HG03108 (cell line): ENCODE data around the gene USP47.

ENCODE experiments used
- ATAC-seq: cut with Tn5 transposase; IDR thresholded peaks from one replicate; pipeline ENCODE4 v1.9.1; 2021; ENCODE audit warnings: moderate library complexity; ENCODE audit not compliant: unreplicated experiment

Gene USP47

GRCh38 chr11:11865449-11865848 is 23.7 kb downstream of the USP47 start:
- no peak for ATAC-seq

- no peak for ATAC-seq
These were observed 24.4 kb downstream of the USP47 start for GRCh38 chr11:11866203-11866602.

GRCh38 chr11:11867720-11868119 is 25.9 kb downstream of the USP47 start:
- no peak for ATAC-seq

GRCh38 chr11:11871991-11872401 is 30.2 kb downstream of the USP47 start:
- ATAC-seq, result no peak

GRCh38 chr11:11876458-11876857 is 34.7 kb downstream of the USP47 start:
- no peak for ATAC-seq

GRCh38 chr11:11880179-11880578 is 38.4 kb downstream of the USP47 start:
- no peak for ATAC-seq

GRCh38 chr11:11882539-11882938 is 40.8 kb downstream of the USP47 start:
- no peak for ATAC-seq

GRCh38 chr11:11884351-11884750 is 42.6 kb downstream of the USP47 start:
- no peak for ATAC-seq

GRCh38 chr11:11884774-11885481 is 43.2 kb downstream of the USP47 start:
- peak; percentile 92 for ATAC-seq

GRCh38 chr11:11894486-11894885 is 52.7 kb downstream of the USP47 start:
- no peak for ATAC-seq

- no peak for ATAC-seq
These were observed 53.9 kb downstream of the USP47 start for GRCh38 chr11:11895672-11896071.

- no peak for ATAC-seq
These were observed 56.9 kb downstream of the USP47 start for GRCh38 chr11:11898648-11899047.

GRCh38 chr11:11899401-11899800 is 57.6 kb downstream of the USP47 start:
- no peak for ATAC-seq

GRCh38 chr11:11901929-11902328 is 60.2 kb downstream of the USP47 start:
- ATAC-seq, result no peak

GRCh38 chr11:11909727-11910126 is 68.0 kb downstream of the USP47 start:
- ATAC-seq, result no peak

GRCh38 chr11:11910541-11910940 is 68.8 kb downstream of the USP47 start:
- ATAC-seq, result no peak

GRCh38 chr11:11913395-11913794 is 71.6 kb downstream of the USP47 start:
- ATAC-seq, result no peak

GRCh38 chr11:11915625-11916024 is 73.9 kb downstream of the USP47 start:
- no peak for ATAC-seq

GRCh38 chr11:11916981-11917399 is 75.2 kb downstream of the USP47 start:
- no peak for ATAC-seq

- ATAC-seq, result no peak
These were observed 82.1 kb downstream of the USP47 start for GRCh38 chr11:11923828-11924227.

- no peak for ATAC-seq
These were observed 88.1 kb downstream of the USP47 start for GRCh38 chr11:11929920-11930319.

GRCh38 chr11:11931461-11932055 is 89.8 kb downstream of the USP47 start:
- no peak for ATAC-seq

- ATAC-seq, result no peak
These were observed 93.8 kb downstream of the USP47 start for GRCh38 chr11:11935536-11935935.
